ENCODE data around the gene KIF16B.

Gene KIF16B

DNA sequence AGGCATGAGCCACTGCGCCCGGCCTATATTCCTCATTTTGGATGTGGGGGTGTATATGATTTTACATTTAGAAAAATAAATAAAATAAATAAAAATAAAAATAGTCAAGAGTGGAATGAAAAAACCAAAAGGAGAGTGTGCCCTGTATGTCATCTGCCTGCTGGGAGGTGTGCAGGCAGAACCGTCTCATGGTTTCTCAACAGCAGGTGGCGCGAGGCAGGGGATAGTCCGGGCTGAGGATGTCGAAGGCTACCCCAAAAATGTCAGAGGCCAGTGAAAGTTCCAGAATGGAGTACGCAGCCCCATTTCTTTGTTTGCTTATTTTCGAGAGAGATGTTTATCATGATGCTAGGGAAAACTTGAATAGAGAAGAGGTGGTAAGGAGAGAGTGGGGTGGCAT, 16.4 kb upstream of the KIF16B start:
- Histone ChIP-seq H3K4me3 (ENCODE audit: low read length) (no peak overlapping the region), H3K9me3 (ENCODE audit: insufficient read depth, low read length) (no peaks in the 10 kb centered on the region), H3K9ac (ENCODE audit: low read length) (no peak overlapping the region), H3K27ac (ENCODE audit: low read length) (no peak overlapping the region), H3K4me1 (ENCODE audit: low read length) (no peaks in the 10 kb centered on the region), H3K4me2 (ENCODE audit: low read length) (no peak overlapping the region), H3K27me3 (ENCODE audit: low read depth, low read length) (peaks cover 32% of the 10 kb centered on the region), H3K36me3 (replicated peaks; ENCODE audit: low read depth, low read length) (no peaks in the 10 kb centered on the region), H2AFZ (ENCODE audit: low read depth, low read length) (no peak overlapping the region), H3K79me2 (ENCODE audit: low read length) (no peaks in the 10 kb centered on the region), H4K20me1 (ENCODE audit: insufficient read depth, low read length) (no peaks in the 10 kb centered on the region)
- TF ChIP-seq EZH2phosphoT487 (IDR thresholded peaks at IDR 0.05; ENCODE audit: low read depth) = no peak
- TF ChIP-seq, protein P1, sequence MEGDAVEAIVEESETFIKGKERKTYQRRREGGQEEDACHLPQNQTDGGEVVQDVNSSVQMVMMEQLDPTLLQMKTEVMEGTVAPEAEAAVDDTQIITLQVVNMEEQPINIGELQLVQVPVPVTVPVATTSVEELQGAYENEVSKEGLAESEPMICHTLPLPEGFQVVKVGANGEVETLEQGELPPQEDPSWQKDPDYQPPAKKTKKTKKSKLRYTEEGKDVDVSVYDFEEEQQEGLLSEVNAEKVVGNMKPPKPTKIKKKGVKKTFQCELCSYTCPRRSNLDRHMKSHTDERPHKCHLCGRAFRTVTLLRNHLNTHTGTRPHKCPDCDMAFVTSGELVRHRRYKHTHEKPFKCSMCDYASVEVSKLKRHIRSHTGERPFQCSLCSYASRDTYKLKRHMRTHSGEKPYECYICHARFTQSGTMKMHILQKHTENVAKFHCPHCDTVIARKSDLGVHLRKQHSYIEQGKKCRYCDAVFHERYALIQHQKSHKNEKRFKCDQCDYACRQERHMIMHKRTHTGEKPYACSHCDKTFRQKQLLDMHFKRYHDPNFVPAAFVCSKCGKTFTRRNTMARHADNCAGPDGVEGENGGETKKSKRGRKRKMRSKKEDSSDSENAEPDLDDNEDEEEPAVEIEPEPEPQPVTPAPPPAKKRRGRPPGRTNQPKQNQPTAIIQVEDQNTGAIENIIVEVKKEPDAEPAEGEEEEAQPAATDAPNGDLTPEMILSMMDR (IDR thresholded peaks at IDR 0.05; ENCODE audit: low read depth, low read length) = no peak

DNA sequence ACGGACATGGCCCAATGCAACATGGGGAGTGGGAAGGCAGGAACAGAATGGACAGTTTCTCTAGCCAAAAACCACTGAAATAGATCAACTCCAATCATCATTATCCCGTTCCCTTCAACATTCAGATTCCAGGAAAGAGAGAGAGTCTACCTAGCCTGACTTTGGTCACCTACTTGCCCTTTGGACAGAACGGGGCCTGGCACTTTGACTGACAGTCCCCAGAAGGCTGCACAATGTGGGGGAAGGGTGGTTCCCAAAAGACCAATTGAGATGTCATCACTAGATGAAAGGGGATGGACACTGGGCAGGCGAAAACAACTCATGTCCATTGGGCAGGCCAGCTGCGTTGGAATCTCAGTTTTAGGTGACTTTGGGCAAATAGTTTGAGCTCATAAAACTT, 15.0 kb upstream of the KIF16B start:
- Histone ChIP-seq H3K27ac (ENCODE audit: low read length) (no peak overlapping the region), H3K4me1 (ENCODE audit: low read length) (no peaks in the 10 kb centered on the region), H4K20me1 (ENCODE audit: insufficient read depth, low read length) (no peaks in the 10 kb centered on the region), H3K27me3 (ENCODE audit: low read depth, low read length) (peaks cover 25% of the 10 kb centered on the region), H3K79me2 (ENCODE audit: low read length) (no peaks in the 10 kb centered on the region), H3K9me3 (ENCODE audit: insufficient read depth, low read length) (no peaks in the 10 kb centered on the region), H3K36me3 (replicated peaks; ENCODE audit: low read depth, low read length) (no peaks in the 10 kb centered on the region), H3K4me2 (ENCODE audit: low read length) (no peak overlapping the region), H2AFZ (ENCODE audit: low read depth, low read length) (no peak overlapping the region), H3K9ac (ENCODE audit: low read length) (no peak overlapping the region), H3K4me3 (ENCODE audit: low read length) (no peak overlapping the region)
- no peak for TF ChIP-seq EZH2phosphoT487 (IDR thresholded peaks at IDR 0.05; ENCODE audit: low read depth)
- TF ChIP-seq, protein P1 (IDR thresholded peaks at IDR 0.05; ENCODE audit: low read depth, low read length) = no peak

DNA sequence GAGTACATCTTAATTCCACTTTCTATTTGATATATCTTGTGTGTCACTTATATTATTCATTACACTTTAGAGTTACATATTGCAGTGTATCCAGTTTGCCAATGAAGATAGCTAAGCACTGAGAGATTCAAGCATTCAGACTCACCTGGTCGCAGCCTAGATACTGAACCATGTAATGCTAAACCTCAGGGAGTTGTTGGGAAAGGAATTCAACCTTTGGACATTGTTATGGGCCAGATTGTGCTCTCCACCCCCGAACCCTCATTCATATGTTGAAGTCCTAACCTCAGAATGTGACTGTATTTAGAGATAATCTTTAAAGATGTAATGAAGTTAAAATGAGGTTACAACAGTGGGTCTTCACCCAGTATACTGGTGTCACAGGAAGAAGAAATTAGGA, 13.8 kb upstream of the KIF16B start:
- Histone ChIP-seq H3K79me2 (ENCODE audit: low read length) (no peaks in the 10 kb centered on the region), H2AFZ (ENCODE audit: low read depth, low read length) (no peak overlapping the region), H3K36me3 (replicated peaks; ENCODE audit: low read depth, low read length) (no peaks in the 10 kb centered on the region), H3K4me1 (ENCODE audit: low read length) (no peaks in the 10 kb centered on the region), H3K4me2 (ENCODE audit: low read length) (no peak overlapping the region), H3K9ac (ENCODE audit: low read length) (no peak overlapping the region), H3K27ac (ENCODE audit: low read length) (no peak overlapping the region), H4K20me1 (ENCODE audit: insufficient read depth, low read length) (no peaks in the 10 kb centered on the region), H3K9me3 (ENCODE audit: insufficient read depth, low read length) (no peaks in the 10 kb centered on the region), H3K27me3 (ENCODE audit: low read depth, low read length) (peaks cover 17% of the 10 kb centered on the region), H3K4me3 (ENCODE audit: low read length) (no peak overlapping the region)
- TF ChIP-seq, protein P1 (IDR thresholded peaks at IDR 0.05; ENCODE audit: low read depth, low read length) = no peak
- no peak for TF ChIP-seq EZH2phosphoT487 (IDR thresholded peaks at IDR 0.05; ENCODE audit: low read depth)

DNA sequence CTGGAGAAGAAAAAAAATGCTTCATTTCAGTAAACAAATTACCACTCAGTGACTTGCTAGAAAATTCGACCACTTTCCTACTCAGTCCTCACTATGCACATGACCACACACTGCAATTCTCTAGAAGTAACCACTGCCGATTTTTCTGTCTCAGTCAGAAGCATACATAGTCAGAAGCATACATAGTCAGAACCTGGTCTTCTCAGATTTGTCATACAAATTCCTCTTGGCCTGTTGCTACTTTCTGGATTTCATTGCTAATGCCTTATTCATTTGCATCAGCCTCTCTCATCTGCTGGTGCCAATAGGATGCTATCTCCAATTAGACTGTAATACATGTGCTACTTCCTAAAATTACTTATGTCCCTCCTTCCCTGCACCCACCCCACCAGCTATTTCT, 10.2 kb upstream of the KIF16B start:
- Histone ChIP-seq H3K4me3 (ENCODE audit: low read length) (no peak overlapping the region), H3K36me3 (replicated peaks; ENCODE audit: low read depth, low read length) (no peaks in the 10 kb centered on the region), H3K4me2 (ENCODE audit: low read length) (no peak overlapping the region), H3K27me3 (ENCODE audit: low read depth, low read length) (no peaks in the 10 kb centered on the region; the same call in 1 of the 2 replicates), H3K9ac (ENCODE audit: low read length) (no peak overlapping the region), H4K20me1 (ENCODE audit: insufficient read depth, low read length) (no peaks in the 10 kb centered on the region), H3K4me1 (ENCODE audit: low read length) (no peaks in the 10 kb centered on the region), H2AFZ (ENCODE audit: low read depth, low read length) (no peak overlapping the region), H3K27ac (ENCODE audit: low read length) (no peak overlapping the region), H3K79me2 (ENCODE audit: low read length) (no peaks in the 10 kb centered on the region), H3K9me3 (ENCODE audit: insufficient read depth, low read length) (no peaks in the 10 kb centered on the region)
- no peak for TF ChIP-seq EZH2phosphoT487 (IDR thresholded peaks at IDR 0.05; ENCODE audit: low read depth)
- TF ChIP-seq, protein P1 (IDR thresholded peaks at IDR 0.05; ENCODE audit: low read depth, low read length) = no peak
